ENCODE data around the gene AP3M1.

- TF ChIP-seq POLR2A (IDR thresholded peaks at IDR 0.05) (no peak), CTCF (IDR thresholded peaks at IDR 0.05) (no peak)
Measured at GRCh38 chr10:74153676-74154075, 3.0 kb upstream of the AP3M1 start.
